ENCODE measurements around the gene CD109. TPM values are rescaled to one million over a fixed set of nuclear protein-coding genes. Genes with fewer than 3 reads are reported as not detected.

Gene CD109
- total RNA-seq, 1 experiment from 2014 or later, result 19.1 TPM

- ATAC-seq (no peak), DNase-seq (no peak)
- intact Hi-C loops (cut with micrococcal nuclease), result no loop called here
- H3K9ac ChIP-seq (ENCODE audit: low read length), result no peak overlapping the region
- H3K27ac ChIP-seq (ENCODE audit: low read length), result no peak overlapping the region
- no peaks in the 10 kb centered on the region for H3K36me3 ChIP-seq (ENCODE audit: low read depth, low read length)
- no TSS peak for BruUV-seq (replicated peaks)
- H3K79me2 ChIP-seq (ENCODE audit: low read length), result no peaks in the 10 kb centered on the region
- no peaks in the 10 kb centered on the region for H3K9me2 ChIP-seq (replicated peaks; ENCODE audit: low read length)
- CTCF ChIA-PET, result no interaction called here
- no peak for TF ChIP-seq EZH2phosphoT487 (IDR thresholded peaks at IDR 0.05; ENCODE audit: borderline replicate concordance, low read length)
- no peaks in the 10 kb centered on the region for H3K9me3 ChIP-seq (ENCODE audit: low read length)
- peaks cover 10% of the 10 kb centered on the region for H3K4me1 ChIP-seq (ENCODE audit: insufficient read depth, low read length)
- no peak overlapping the region for H3K4me2 ChIP-seq (ENCODE audit: low read length)
- H2AFZ ChIP-seq (ENCODE audit: low read length), result no peak overlapping the region
- H3F3A ChIP-seq (ENCODE audit: low read length, unreplicated experiment), result no peaks in the 10 kb centered on the region
- H3K27me3 ChIP-seq (ENCODE audit: low read length), result no peaks in the 10 kb centered on the region
- POLR2A ChIA-PET (ENCODE audit: unreplicated experiment), result no interaction called here
- H4K20me1 ChIP-seq (ENCODE audit: low read length), result no peaks in the 10 kb centered on the region
- H3K4me3 ChIP-seq (ENCODE audit: low read length), result no peak overlapping the region
Measured at GRCh38 chr6:73873081-73873480, 177.1 kb downstream of the CD109 start.

Other genes with a start within 250 kb of the CD109 start
- gene CGAS, start 243.9 kb upstream of the CD109 start, total RNA-seq (2014; rRNA removed), result 18.7 and 19.4 TPM in 2 replicates
- gene MTO1, start 234.5 kb upstream of the CD109 start, total RNA-seq (2014; rRNA removed), result 13.8 and 19.5 TPM in 2 replicates
- 5,206 and 6,057 TPM in 2 replicates for gene EEF1A1, start 175.2 kb upstream of the CD109 start, total RNA-seq (2014; rRNA removed)
- 3.3 and 5.2 TPM in 2 replicates for gene SLC17A5, start 42.2 kb upstream of the CD109 start, total RNA-seq (2014; rRNA removed)

Data from PC-3 (cell line).